Esophagus (tissue), 2 donors: Measurements from ENCODE around the gene NRXN3. TPM values are rescaled to one million over a fixed set of nuclear protein-coding genes. Genes with fewer than 3 reads are reported as not detected.

Experiments used
- H3K27ac ChIP-seq, 2 donors: one replicate each; pipeline ENCODE4 v1.5.1; 2013; ENCODE audit warnings: low read depth in 2 of 2, mild to moderate bottlenecking in 2 of 2, inconsistent platforms in 1 of 2, low read length in 1 of 2, moderate library complexity in 1 of 2
- H3K27me3 ChIP-seq, 2 donors: one replicate each; pipeline ENCODE4 v1.6.1; 2013; ENCODE audit warnings: low read length in 2 of 2, control low read depth in 1 of 2, mild to moderate bottlenecking in 1 of 2; ENCODE audit not compliant: insufficient read depth in 2 of 2, control insufficient read depth in 1 of 2
- H3K36me3 ChIP-seq, 2 donors: one replicate each; pipeline ENCODE4 v1.6.1; 2013; ENCODE audit warnings: low read length in 1 of 2; ENCODE audit not compliant: control insufficient read depth in 2 of 2, insufficient read depth in 2 of 2
- H3K4me1 ChIP-seq, 2 donors: one replicate each; pipeline ENCODE4 v1.6.1; 2013; ENCODE audit warnings: low read length in 1 of 2; ENCODE audit not compliant: control insufficient read depth in 2 of 2, insufficient read depth in 2 of 2
- H3K4me3 ChIP-seq, 2 donors: one replicate each; pipeline ENCODE4 v1.5.1; 2013; ENCODE audit warnings: low read length in 2 of 2, mild to moderate bottlenecking in 2 of 2, low read depth in 1 of 2, moderate library complexity in 1 of 2
- H3K9me3 ChIP-seq, 2 donors: one replicate each; pipeline ENCODE4 v1.6.1; 2013; ENCODE audit warnings: mild to moderate bottlenecking in 2 of 2, low read depth in 1 of 2, low read length in 1 of 2, moderate library complexity in 1 of 2; ENCODE audit not compliant: control insufficient read depth in 2 of 2, insufficient read depth in 1 of 2
- WGBS, 2 donors: extraction: QIAGEN DNeasy Blood & Tissue Kit; methylation state at CpG; one replicate each; pipeline ENCODE4 v1.1.7; 2013; 5-methylcytosine and 5-hydroxymethylcytosine counted together
- polyA plus RNA-seq, 2 donors: library from polyadenylated mRNA; stranded (reverse); fragments of 200-250 nt; gene quantifications; one replicate each; pipeline ENCODE4 v1.2.3, GENCODE V29; 2013
- donor health status: healthy with polysubstance abuse.
- donor health status: Bipolar disorder and iron deficiency.

The NRXN3 gene
- polyA plus RNA-seq, 2 donors: 1.7 to 2.2 TPM

- Histone ChIP-seq H3K27ac (no peak overlapping the region), H3K4me1 (no peaks in the 10 kb centered on the region), H3K9me3 (no peaks in the 10 kb centered on the region), H3K27me3 (no peaks in the 10 kb centered on the region), H3K36me3 (no peaks in the 10 kb centered on the region), H3K4me3 (no peak overlapping the region)
- 67 to 70% methylated on average over 3 of the region's 3 CpGs for WGBS, 2 donors
These were observed 1055.6 kb downstream of the NRXN3 start for GRCh38 chr14:79225815-79226214.

GRCh38 chr14:79229383-79229909, 1059.3 kb downstream of the NRXN3 start:
- Histone ChIP-seq H3K36me3 (no peaks in the 10 kb centered on the region), H3K4me1 (no peaks in the 10 kb centered on the region), H3K27ac (no peak overlapping the region), H3K9me3 (no peaks in the 10 kb centered on the region), H3K27me3 (no peaks in the 10 kb centered on the region), H3K4me3 (no peak overlapping the region)
- 31 to 41% methylated on average over 8 of the region's 8 CpGs for WGBS, 2 donors

GRCh38 chr14:79242666-79243065, 1072.5 kb downstream of the NRXN3 start:
- H3K27me3 ChIP-seq: no peaks in the 10 kb centered on the region
- H3K4me3 ChIP-seq: no peak overlapping the region
- H3K36me3 ChIP-seq: no peaks in the 10 kb centered on the region
- no peak overlapping the region for H3K27ac ChIP-seq
- no peaks in the 10 kb centered on the region for H3K4me1 ChIP-seq
- no peaks in the 10 kb centered on the region for H3K9me3 ChIP-seq

GRCh38 chr14:79246173-79246572, 1076.0 kb downstream of the NRXN3 start:
- Histone ChIP-seq H3K9me3 (no peaks in the 10 kb centered on the region), H3K4me3 (no peak overlapping the region), H3K36me3 (no peaks in the 10 kb centered on the region), H3K4me1 (no peaks in the 10 kb centered on the region), H3K27me3 (no peaks in the 10 kb centered on the region), H3K27ac (no peak overlapping the region)
- WGBS, 2 donors: 63 to 71% methylated on average over 3 of the region's 3 CpGs

GRCh38 chr14:79248126-79248525, 1078.0 kb downstream of the NRXN3 start:
- H3K4me3 ChIP-seq: no peak overlapping the region
- H3K36me3 ChIP-seq: no peaks in the 10 kb centered on the region
- H3K27ac ChIP-seq: no peak overlapping the region
- WGBS, 2 donors: 80 to 83% methylated on average over 2 of the region's 2 CpGs
- no peaks in the 10 kb centered on the region for H3K9me3 ChIP-seq
- H3K4me1 ChIP-seq: no peaks in the 10 kb centered on the region
- H3K27me3 ChIP-seq: no peaks in the 10 kb centered on the region

GRCh38 chr14:79248771-79249170, 1078.6 kb downstream of the NRXN3 start:
- Histone ChIP-seq H3K4me1 (no peaks in the 10 kb centered on the region), H3K36me3 (no peaks in the 10 kb centered on the region), H3K27me3 (no peaks in the 10 kb centered on the region), H3K4me3 (no peak overlapping the region), H3K9me3 (no peaks in the 10 kb centered on the region), H3K27ac (no peak overlapping the region)
- WGBS, 2 donors: 51% methylated on average over 3 of the region's 3 CpGs

- Histone ChIP-seq H3K4me1 (no peaks in the 10 kb centered on the region), H3K27ac (no peak overlapping the region), H3K4me3 (no peak overlapping the region), H3K36me3 (no peaks in the 10 kb centered on the region), H3K9me3 (no peaks in the 10 kb centered on the region), H3K27me3 (no peaks in the 10 kb centered on the region)
- WGBS, 2 donors: 86 to 89% methylated on average over 4 of the region's 4 CpGs
These were observed 1081.1 kb downstream of the NRXN3 start for GRCh38 chr14:79251278-79251677.

- Histone ChIP-seq H3K9me3 (no peaks in the 10 kb centered on the region), H3K36me3 (no peaks in the 10 kb centered on the region), H3K27me3 (no peaks in the 10 kb centered on the region), H3K4me3 (no peak overlapping the region), H3K4me1 (no peaks in the 10 kb centered on the region), H3K27ac (no peak overlapping the region)
- 89 to 95% methylated on average over 3 of the region's 3 CpGs for WGBS, 2 donors
These were observed 1083.4 kb downstream of the NRXN3 start for GRCh38 chr14:79253576-79253975.

- H3K36me3 ChIP-seq: no peaks in the 10 kb centered on the region
- no peaks in the 10 kb centered on the region for H3K4me1 ChIP-seq
- H3K27me3 ChIP-seq: no peaks in the 10 kb centered on the region
- H3K27ac ChIP-seq: no peak overlapping the region
- H3K4me3 ChIP-seq: no peak overlapping the region
- WGBS, 2 donors: 65 to 71% methylated on average over 3 of the region's 3 CpGs
- no peaks in the 10 kb centered on the region for H3K9me3 ChIP-seq
These were observed 1084.0 kb downstream of the NRXN3 start for GRCh38 chr14:79254069-79254775.

GRCh38 chr14:79256380-79256779, 1086.2 kb downstream of the NRXN3 start:
- 49 to 52% methylated on average over 2 of the region's 2 CpGs for WGBS, 2 donors
- no peak overlapping the region for H3K4me3 ChIP-seq
- H3K27ac ChIP-seq: no peak overlapping the region
- no peaks in the 10 kb centered on the region for H3K36me3 ChIP-seq
- H3K4me1 ChIP-seq: no peaks in the 10 kb centered on the region
- H3K27me3 ChIP-seq: no peaks in the 10 kb centered on the region
- H3K9me3 ChIP-seq: no peaks in the 10 kb centered on the region
